ENCODE results near the gene NHLRC2. TPM values are rescaled to one million over a fixed set of nuclear protein-coding genes. Genes with fewer than 3 reads are reported as not detected.
"Not testable (repeated sequence)": the region's sequence is repeated elsewhere in the genome, so short reads cannot be mapped to it uniquely, and the experiment has no call there.

The NHLRC2 gene
- polyA plus RNA-seq, 1 experiment: 4.2 TPM

DNA sequence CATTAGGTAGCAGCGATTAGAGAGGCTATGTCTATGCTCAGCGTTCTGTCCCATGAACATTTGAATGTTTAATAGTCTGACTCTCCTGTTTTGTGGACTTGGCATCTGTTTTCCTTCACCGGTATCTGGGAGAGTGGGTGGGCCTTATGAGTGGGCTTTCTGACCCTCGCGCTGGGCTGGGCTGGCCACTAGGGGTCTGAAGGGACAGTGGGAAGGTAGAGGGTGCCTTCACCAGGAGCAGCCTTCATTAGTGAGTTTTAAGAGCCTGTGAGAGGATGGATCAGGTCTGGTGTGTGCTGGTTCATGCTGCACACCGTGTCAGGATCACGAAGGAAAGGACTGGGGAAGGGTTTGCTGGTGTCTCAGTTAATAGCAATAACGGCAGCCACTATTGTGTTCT is 34.0 kb upstream of the NHLRC2 start:
- POLR2A ChIA-PET: no interaction called here
- H3K27me3 ChIP-seq (ENCODE audit: control insufficient read depth, insufficient read depth, low read length): no peaks in the 10 kb centered on the region; the same call in 1 of the 2 replicates

DNA sequence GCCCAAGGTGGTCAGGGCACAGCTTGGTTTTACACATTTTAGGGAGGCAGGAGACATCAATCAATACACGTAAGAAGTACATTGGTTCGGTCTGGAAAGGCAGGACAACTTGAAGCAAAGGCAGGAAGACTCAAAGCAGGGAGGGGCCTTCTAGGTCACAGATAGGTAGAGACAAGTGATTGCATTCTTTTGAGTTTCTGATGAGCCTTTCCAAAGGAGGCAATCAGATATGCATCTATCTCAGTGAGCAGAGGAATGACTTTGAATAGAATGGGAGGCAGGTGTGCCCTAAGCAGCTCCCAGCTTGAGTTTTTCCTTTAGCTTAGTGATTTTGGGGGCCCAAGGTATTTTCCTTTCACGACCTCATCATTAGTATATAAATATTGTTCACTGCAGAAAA is 33.2 kb upstream of the NHLRC2 start:
- H3K36me3 ChIP-seq (ENCODE audit: control insufficient read depth, insufficient read depth, low read length); POLR2A ChIA-PET; H3K27me3 ChIP-seq (ENCODE audit: control insufficient read depth, insufficient read depth, low read length); DNase-seq (ENCODE audit: low read depth); H3K4me3 ChIP-seq (ENCODE audit: low read depth, low read length): not testable (repeated sequence)
- CTCF ChIA-PET: interaction anchor here (1.7 to 2.1 kb wide), 2 partner anchors 10 to 280 kb away, joined by 4 read pairs; no protein-coding TSS in a partner anchor

More for the DNA sequence above, 34.0 kb upstream of the NHLRC2 start:
- DNase-seq (ENCODE audit: low read depth): no peak
- CTCF ChIA-PET: interaction anchor here (0.9 kb wide), 1 partner anchor 141 kb away, joined by 3 read pairs; no protein-coding TSS in a partner anchor
- H3K36me3 ChIP-seq (ENCODE audit: control insufficient read depth, insufficient read depth, low read length): no peaks in the 10 kb centered on the region
- no peak overlapping the region for H3K4me3 ChIP-seq (ENCODE audit: low read depth, low read length)
- TF ChIP-seq, protein P1, sequence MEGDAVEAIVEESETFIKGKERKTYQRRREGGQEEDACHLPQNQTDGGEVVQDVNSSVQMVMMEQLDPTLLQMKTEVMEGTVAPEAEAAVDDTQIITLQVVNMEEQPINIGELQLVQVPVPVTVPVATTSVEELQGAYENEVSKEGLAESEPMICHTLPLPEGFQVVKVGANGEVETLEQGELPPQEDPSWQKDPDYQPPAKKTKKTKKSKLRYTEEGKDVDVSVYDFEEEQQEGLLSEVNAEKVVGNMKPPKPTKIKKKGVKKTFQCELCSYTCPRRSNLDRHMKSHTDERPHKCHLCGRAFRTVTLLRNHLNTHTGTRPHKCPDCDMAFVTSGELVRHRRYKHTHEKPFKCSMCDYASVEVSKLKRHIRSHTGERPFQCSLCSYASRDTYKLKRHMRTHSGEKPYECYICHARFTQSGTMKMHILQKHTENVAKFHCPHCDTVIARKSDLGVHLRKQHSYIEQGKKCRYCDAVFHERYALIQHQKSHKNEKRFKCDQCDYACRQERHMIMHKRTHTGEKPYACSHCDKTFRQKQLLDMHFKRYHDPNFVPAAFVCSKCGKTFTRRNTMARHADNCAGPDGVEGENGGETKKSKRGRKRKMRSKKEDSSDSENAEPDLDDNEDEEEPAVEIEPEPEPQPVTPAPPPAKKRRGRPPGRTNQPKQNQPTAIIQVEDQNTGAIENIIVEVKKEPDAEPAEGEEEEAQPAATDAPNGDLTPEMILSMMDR (IDR thresholded peaks at IDR 0.05; ENCODE audit: insufficient read depth, low read depth, low read length): peak; percentile 5; the same call in 1 of the 2 replicates

GRCh38 chr10:113822174-113822573 is 32.3 kb upstream of the NHLRC2 start:
- ChIA-PET POLR2A (no interaction called here), CTCF (interaction anchor here (0.6 to 2.1 kb wide), 4 partner anchors 9 to 279 kb away, joined by 3 to 4 read pairs (median 4); no protein-coding TSS in a partner anchor)
- H3K4me3 ChIP-seq (ENCODE audit: low read depth, low read length): no peak overlapping the region
- no peaks in the 10 kb centered on the region for H3K36me3 ChIP-seq (ENCODE audit: control insufficient read depth, insufficient read depth, low read length)
- DNase-seq (ENCODE audit: low read depth): no peak
- no peaks in the 10 kb centered on the region; the same call in 1 of the 2 replicates for H3K27me3 ChIP-seq (ENCODE audit: control insufficient read depth, insufficient read depth, low read length)
- TF ChIP-seq, protein P1 (IDR thresholded peaks at IDR 0.05; ENCODE audit: insufficient read depth, low read depth, low read length): no peak

- H3K27me3 ChIP-seq (ENCODE audit: control insufficient read depth, insufficient read depth, low read length): no peaks in the 10 kb centered on the region; the same call in 1 of the 2 replicates
- ChIA-PET CTCF (interaction anchor here (1.2 kb wide), 1 partner anchor 21 kb away, joined by 3 read pairs; no protein-coding TSS in a partner anchor), POLR2A (no interaction called here)
- TF ChIP-seq, protein P1 (IDR thresholded peaks at IDR 0.05; ENCODE audit: insufficient read depth, low read depth, low read length): no peak
- H3K4me3 ChIP-seq (ENCODE audit: low read depth, low read length): no peak overlapping the region
- DNase-seq (ENCODE audit: low read depth): no peak
- no peaks in the 10 kb centered on the region for H3K36me3 ChIP-seq (ENCODE audit: control insufficient read depth, insufficient read depth, low read length)
Measured at GRCh38 chr10:113823389-113823788, 31.1 kb upstream of the NHLRC2 start.

- TF ChIP-seq, protein P1 (IDR thresholded peaks at IDR 0.05; ENCODE audit: insufficient read depth, low read depth, low read length): no peak
- no peaks in the 10 kb centered on the region; the same call in 1 of the 2 replicates for H3K27me3 ChIP-seq (ENCODE audit: control insufficient read depth, insufficient read depth, low read length)
- no peaks in the 10 kb centered on the region for H3K36me3 ChIP-seq (ENCODE audit: control insufficient read depth, insufficient read depth, low read length)
- no peak for DNase-seq (ENCODE audit: low read depth)
- ChIA-PET CTCF (interaction anchor here (1.7 kb wide), 1 partner anchor 27 kb away, joined by 4 read pairs; no protein-coding TSS in a partner anchor), POLR2A (no interaction called here)
- H3K4me3 ChIP-seq (ENCODE audit: low read depth, low read length): no peak overlapping the region
Measured at GRCh38 chr10:113825791-113826190, 28.7 kb upstream of the NHLRC2 start.

DNA sequence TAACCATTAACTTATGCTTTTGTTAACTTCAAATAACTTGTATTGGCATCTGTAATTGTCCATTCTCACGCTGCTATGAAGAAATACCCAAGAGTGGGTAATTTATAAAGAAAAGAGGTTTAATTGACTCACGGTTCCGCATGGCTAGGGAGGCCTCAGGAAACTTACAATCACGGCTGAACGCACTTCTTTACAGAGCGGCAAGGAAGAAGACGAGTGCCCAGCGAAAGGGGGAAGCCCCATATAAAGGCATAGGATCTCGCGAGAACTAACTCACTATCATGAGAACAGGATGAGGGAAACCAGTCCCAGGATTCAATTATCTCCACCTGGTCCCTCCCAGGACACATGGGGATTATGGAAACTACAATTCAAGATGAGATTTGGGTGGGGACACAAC is 25.9 kb upstream of the NHLRC2 start:
- DNase-seq (ENCODE audit: low read depth); CTCF ChIA-PET; H3K27me3 ChIP-seq (ENCODE audit: control insufficient read depth, insufficient read depth, low read length); H3K4me3 ChIP-seq (ENCODE audit: low read depth, low read length); POLR2A ChIA-PET; H3K36me3 ChIP-seq (ENCODE audit: control insufficient read depth, insufficient read depth, low read length): not testable (repeated sequence)
